IPS DF 4.7 (cell line): ENCODE results near the gene NDUFS3.
"Not testable (repeated sequence)": the region's sequence is repeated elsewhere in the genome, so short reads cannot be mapped to it uniquely, and the experiment has no call there.

Experiments used
- DNase-seq: peaks from one replicate; pipeline ENCODE4 v3.0.0-alpha.2; 2013; ENCODE audit warnings: low spot score; ENCODE audit errors: extremely low read depth

NDUFS3 gene

GRCh38 chr11:47578524-47579494 is at the start of gene NDUFS3, which contains the start of gene KBTBD4:
NDUFS3 (plus strand) TSS chr11:47579074; CDS start chr11:47579092, 18 bp downstream.
KBTBD4 (minus strand) TSS chr11:47578970; CDS start chr11:47578951, 19 bp downstream.
- no peak for DNase-seq

- no peak for DNase-seq
Measured at GRCh38 chr11:47529951-47530350, 48.9 kb upstream of the NDUFS3 start.

GRCh38 chr11:47530721-47531120 is 48.2 kb upstream of the NDUFS3 start:
- DNase-seq, result not testable (repeated sequence)

DNA sequence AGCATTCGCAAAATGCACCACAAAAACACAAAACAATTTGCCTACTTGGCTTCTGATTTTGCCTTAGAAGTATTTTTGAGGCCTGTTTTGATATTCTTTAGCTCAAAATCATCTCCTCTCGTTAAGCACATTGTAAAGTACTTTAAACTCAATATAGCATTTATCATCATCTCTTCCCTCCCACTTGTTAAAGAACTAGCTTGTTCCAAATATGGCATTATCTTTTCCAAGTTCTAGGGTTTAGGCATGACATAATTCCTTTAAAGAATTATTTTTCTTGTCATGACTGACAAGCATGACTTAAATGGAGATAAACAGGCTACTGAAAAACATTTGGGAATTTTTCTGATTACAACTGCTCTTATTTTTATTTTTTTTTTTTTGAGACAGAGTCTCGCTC is 47.2 kb upstream of the NDUFS3 start:
- no peak for DNase-seq

DNA sequence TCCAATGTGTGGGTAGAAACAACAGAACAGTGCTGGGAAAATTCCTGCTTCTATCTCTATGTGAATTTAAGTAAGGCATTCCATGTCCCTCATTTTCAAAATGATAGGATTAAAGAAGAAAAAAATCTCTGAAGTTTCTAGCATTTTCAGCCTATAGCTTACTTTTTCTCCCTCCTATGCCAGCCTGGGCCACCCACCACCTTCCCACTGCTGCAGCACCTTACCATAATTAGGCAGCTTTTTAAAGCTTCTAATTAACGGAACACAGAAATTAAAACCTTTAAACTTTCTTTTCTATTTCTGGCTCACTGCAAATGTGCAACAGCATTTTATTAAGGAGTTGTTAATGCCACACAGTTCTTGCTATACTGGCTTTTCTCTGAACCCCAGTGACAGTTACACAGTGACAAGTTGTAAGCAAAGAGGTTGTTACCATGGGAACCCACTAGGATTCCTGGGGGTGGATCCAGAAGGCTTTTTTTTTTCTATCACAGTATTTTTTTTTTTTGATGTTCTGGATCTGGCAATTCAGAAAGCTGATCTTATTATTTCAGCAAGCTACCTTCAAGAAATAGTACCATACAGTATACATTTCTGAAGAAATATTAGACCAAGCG is 46.2 kb upstream of the NDUFS3 start:
- DNase-seq, result no peak

DNA sequence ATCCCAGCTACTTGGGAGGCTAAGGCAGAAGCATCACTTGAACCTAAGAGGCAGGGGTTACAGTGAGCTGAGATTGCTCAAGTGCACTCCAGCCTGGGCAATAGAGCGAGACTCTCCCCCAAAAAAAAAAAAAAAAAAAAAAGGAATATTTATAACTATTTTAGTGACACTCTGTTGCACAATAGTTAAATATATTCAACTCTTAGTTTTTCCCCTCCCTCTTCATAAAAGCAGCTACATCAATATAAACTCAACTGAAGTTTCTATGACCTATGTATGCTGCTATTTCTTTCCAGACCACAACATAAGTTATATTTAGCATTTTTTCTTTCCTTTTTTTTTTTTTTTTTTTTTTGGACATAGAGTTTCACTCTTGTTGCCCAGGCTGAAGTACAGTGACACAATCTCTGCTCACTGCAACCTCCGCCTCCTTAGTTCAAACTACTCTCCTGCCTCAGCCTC is 45.2 kb upstream of the NDUFS3 start:
- no peak for DNase-seq

DNA sequence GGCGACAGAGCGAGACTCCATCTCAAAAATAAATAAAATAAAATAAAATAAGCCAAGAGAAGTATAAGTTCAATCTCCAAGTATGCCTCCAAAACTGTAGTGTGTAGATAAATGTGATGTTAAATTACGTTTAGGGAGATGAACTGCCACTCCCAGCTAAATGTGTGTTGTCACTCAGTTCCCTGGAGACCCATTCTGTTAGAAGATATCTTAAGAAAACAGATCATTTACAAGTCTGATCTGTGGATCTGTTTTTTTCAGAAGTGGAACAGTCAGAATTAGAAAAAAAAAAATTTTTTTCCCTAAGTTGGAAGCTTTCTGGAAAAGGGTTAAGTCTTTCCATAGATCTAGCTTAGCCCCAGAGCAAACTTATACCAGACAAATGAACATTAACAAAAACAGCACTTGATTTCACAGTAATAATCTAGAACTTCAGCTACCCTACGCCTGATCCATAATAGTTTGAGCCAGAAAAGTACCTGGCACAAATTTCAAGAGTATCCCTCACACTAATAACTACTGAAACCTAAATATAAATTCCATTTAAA is 44.1 kb upstream of the NDUFS3 start:
- no peak for DNase-seq

DNA sequence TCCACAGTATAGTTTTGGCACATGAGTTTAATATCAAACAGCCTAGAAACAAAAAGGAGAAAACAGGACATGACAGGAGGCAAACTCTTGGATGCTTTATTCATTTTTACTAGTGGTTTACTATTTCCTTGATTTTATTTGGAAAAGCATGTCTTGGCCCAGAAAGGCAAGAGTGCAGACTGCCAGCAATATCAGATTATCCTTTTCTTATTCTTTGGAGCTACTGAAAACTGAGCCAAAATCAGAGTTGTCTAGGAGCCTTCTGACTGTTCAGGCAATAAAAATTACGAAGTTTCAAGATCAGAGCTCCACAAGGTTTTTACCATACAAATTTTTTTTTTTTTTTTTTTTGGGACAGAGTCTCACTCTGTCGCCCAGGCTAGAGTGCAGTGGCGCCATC is 42.0 kb upstream of the NDUFS3 start:
- no peak for DNase-seq

GRCh38 chr11:47538741-47539565 is 39.9 kb upstream of the NDUFS3 start:
- DNase-seq, result no peak

- DNase-seq, result no peak
Measured at GRCh38 chr11:47539681-47540039, 39.2 kb upstream of the NDUFS3 start.

GRCh38 chr11:47541070-47541469 is 37.8 kb upstream of the NDUFS3 start:
- DNase-seq, result no peak

DNA sequence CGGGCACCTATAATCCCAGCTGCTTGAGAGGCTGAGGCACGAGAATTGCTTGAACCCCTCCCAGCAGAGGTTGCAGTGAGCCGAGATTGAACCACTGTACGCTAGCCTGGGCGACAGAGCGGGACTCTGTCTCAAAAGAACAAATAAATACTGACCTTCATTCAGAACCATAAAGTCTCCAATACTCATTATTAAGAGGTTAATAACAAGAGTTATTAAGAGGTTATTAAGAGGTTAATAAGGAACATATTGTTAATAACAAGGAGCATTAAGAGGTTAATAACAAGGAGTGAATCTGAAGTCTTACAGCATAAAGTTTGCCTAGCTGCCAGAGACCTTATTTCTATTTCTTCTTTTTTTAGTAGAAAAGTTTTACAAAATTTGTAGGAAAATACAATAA is 33.6 kb upstream of the NDUFS3 start:
- DNase-seq, result no peak

- not testable (repeated sequence) for DNase-seq
Measured at GRCh38 chr11:47546274-47546673, 32.6 kb upstream of the NDUFS3 start.

- no peak for DNase-seq
Measured at GRCh38 chr11:47550288-47551047, 28.4 kb upstream of the NDUFS3 start.

DNA sequence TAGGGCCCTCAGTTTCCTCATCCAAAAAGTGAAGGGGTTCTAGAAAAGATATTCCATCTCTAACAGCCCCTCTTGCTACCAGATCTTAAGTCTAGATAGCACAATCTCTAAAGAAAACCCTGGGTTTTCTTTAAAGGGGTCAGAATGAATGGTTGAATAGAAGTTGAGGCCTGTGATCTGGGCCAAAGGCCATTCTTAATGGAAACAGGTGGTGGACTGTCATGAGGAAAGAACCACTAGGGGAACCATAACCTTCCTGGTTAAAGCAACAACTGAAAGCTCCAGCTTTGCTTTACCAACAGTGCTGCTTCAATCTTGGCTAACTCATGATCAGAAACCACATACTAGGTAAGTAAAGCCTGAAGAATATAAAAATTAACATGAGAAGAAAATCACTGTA is 27.8 kb upstream of the NDUFS3 start:
- DNase-seq, result no peak

DNA sequence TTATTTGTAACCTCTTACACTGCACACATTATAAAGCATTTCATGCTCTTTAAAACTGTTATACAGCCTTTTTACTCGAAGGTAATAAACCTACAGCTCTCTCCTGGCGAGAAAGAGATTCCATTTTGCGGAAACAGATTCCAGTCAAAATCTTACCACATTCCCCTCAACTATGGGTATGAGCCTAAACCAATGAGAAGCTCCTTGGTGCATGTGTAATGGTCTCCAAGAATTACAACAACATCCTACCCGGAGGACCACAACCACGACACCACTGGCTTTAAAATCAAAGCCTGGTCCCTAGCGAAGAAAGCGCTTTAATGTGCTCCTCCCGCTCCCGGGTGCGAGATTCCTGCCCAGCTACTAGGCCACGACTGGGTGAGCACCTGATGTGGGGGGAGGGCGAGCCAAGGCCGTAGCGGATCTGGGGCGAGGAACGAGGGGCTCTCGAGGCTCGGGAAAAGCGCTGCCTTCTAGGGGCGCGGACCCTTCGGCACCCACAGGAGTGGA is 26.8 kb upstream of the NDUFS3 start:
- DNase-seq, result no peak

DNA sequence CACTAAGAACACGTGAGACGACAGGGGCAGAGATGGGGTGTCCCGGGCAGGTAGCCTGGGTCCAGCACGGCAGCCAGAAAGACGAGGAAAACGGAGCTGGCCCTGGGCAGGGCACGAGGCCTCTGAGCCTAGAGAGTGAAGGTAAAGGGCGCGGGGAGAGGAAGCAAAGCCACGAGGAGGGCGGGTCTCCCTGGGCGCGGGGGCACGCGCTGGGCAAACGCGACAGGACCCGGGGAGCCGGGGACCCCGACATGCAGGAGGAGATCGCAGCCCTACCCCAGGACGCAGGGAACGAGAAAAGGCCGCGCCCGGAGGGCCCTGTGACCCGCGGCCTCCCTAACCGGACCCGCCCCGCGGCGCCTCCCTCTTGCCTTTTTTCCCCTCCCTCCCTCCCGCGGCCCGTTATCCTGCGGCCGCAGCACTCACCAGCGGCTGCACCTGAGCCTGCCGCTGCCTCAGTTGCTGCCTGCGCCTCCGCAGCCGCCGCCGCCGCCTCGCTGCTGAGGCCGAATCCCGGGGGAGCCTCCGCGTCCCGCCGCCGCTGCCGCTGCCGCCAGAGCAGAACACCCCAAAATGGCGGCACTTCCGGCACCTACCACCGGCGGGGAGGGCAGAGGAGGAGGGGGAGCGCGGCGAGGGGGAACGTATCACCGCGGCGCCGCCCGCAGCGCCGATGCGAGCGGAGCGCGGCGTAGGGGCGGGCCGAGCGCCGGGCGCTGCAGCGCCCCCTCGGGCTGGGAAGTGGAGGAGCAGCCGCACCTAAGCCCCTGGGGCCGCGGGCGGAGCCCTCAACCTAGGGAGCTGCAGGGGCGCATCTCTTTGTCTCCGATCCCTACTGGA is 26.1 kb upstream of the NDUFS3 start, which contains the start of gene CELF1:
CELF1 (minus strand) TSS at position 567 of the 840 bp plus-strand sequence. CDS start 53,609 bp downstream, outside the sequence.
- DNase-seq, result no peak

- DNase-seq, result no peak
Measured at GRCh38 chr11:47553406-47553743, 25.5 kb upstream of the NDUFS3 start.

DNA sequence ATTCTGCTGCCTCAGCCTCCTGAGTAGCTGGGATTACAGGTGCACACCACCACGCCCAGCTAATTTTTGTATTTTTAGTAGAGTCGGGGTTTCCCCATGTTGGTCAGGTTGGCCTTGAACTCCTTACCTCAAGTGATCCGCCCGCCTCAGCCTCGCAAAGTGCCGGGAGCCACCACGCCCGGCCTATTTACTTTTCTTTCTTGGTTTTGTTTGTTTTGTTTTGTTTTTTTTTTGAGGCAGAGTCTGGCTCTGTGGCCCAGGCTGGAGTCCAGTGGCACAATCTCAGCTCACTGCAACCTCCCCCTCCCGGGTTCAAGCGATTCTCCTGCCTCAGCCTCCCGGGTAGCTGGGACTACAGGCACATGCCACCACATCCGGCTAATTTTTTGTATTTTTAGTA is 21.9 kb upstream of the NDUFS3 start:
- not testable (repeated sequence) for DNase-seq
